HepG2 (cell line): ENCODE data around the gene EHD4. TPM values are rescaled to one million over a fixed set of nuclear protein-coding genes. Genes with fewer than 3 reads are reported as not detected.

Source experiments
- ATAC-seq: fragments of 200-7000 bp; cut with Tn5 transposase; 3 replicates; pipeline ENCODE4 v1.9.1; 2020; ENCODE audit warnings: mild to moderate bottlenecking, moderate library complexity
- BruUV-seq: library from RNA; stranded (reverse); fragments of 400-500 nt; replicated peaks from 2 replicates; lab custom pipeline; 2021; lab: Mats Ljungman, UMichigan
- CTCF ChIA-PET: fragments of 300-600 bp; formaldehyde crosslinking; extraction: SDS; loops from one replicate; lab custom pipeline; 2021; ENCODE audit warnings: low total read pairs, inconsistent platforms, low intra/inter-chr PET ratio; lab: Yijun Ruan, JAX
- POLR2A ChIA-PET: fragments of 350-600 bp; sonication (Branson Sonifier 250); formaldehyde crosslinking; loops from one replicate; lab custom pipeline; 2020; ENCODE audit warnings: antibody characterized with exemption, inconsistent platforms; lab: Yijun Ruan, JAX
- DNase-seq: peaks from one replicate; pipeline ENCODE4 v3.0.0-alpha.2; 2015; ENCODE audit warnings: low spot score
- FAIRE-seq: peaks from 3 replicates; lab custom pipeline; 2011; peaks lifted over from hg19 to GRCh38; lab: Jason Lieb, UNC
- H2AFZ ChIP-seq: one replicate; pipeline ENCODE4 v1.6.1; 2011; ENCODE audit warnings: low read length, inconsistent platforms
- H3K27ac ChIP-seq: fragments of 300-600 bp; 3 replicates; pipeline ENCODE4 v1.8.0; 2011; ENCODE audit warnings: mixed run types, mild to moderate bottlenecking, mixed read lengths, low read length, inconsistent platforms; ENCODE audit not compliant: insufficient read depth; ENCODE audit errors: extremely low read length
- H3K27me3 ChIP-seq, 2 experiments: fragments of 200-600 bp in 1 of 2; 2 replicates in 1 of 2; 3 replicates in 1 of 2; pipeline versions ENCODE4 v1.6.0 to v1.8.0; 2011; ENCODE audit warnings: low read length in 2 of 2, mild to moderate bottlenecking in 2 of 2, moderate library complexity in 2 of 2, inconsistent platforms in 1 of 2; ENCODE audit not compliant: insufficient read depth in 2 of 2, control insufficient read depth in 1 of 2
- H3K36me3 ChIP-seq, 2 experiments: fragments of 200-600 bp in 1 of 2; replicated peaks in 1 of 2; 2 replicates in 1 of 2; 3 replicates in 1 of 2; pipeline versions ENCODE4 v1.5.1 to v1.8.0; 2011; ENCODE audit warnings: low read length in 2 of 2, inconsistent platforms in 1 of 2; ENCODE audit not compliant: insufficient read depth in 2 of 2, control insufficient read depth in 1 of 2
- H3K4me1 ChIP-seq: 2 replicates; pipeline ENCODE4 v1.5.1; 2012; ENCODE audit warnings: low read length, inconsistent platforms; ENCODE audit not compliant: insufficient read depth
- H3K4me2 ChIP-seq: 2 replicates; pipeline ENCODE4 v1.6.0; 2011; ENCODE audit warnings: low read depth, low read length, inconsistent platforms
- H3K4me3 ChIP-seq, 3 experiments: fragments of 200-600 bp in 1 of 3; sonication (generic), shearing (Covaris generic) in 1 of 3; replicated peaks in 1 of 3; 2 replicates each; pipeline ENCODE4 v1.5.1; 2011 to 2016; ENCODE audit warnings: low read length in 3 of 3, inconsistent platforms in 2 of 3, low read depth in 2 of 3, mild to moderate bottlenecking in 2 of 3, control low read depth in 1 of 3, mixed read lengths in 1 of 3; ENCODE audit not compliant: insufficient read depth in 1 of 3
- H3K79me2 ChIP-seq: one replicate; pipeline ENCODE4 v1.6.1; 2011; ENCODE audit warnings: low read length, inconsistent platforms; ENCODE audit not compliant: insufficient read depth
- H3K9ac ChIP-seq: 2 replicates; pipeline ENCODE4 v1.6.0; 2011; ENCODE audit warnings: mild to moderate bottlenecking, low read depth, low read length, inconsistent platforms; ENCODE audit not compliant: insufficient read depth
- H3K9me3 ChIP-seq: 2 replicates; pipeline ENCODE4 v1.5.1; 2012; ENCODE audit warnings: mild to moderate bottlenecking, low read length
- H4K20me1 ChIP-seq: 2 replicates; pipeline ENCODE4 v1.6.0; 2011; ENCODE audit warnings: inconsistent platforms, mild to moderate bottlenecking, low read length, moderate library complexity; ENCODE audit not compliant: insufficient read depth
- ESRRA ChIP-seq: sonication (generic); formaldehyde crosslinking; IDR thresholded peaks from 2 replicates; pipeline ENCODE4 v1.5.1; 2020; ENCODE audit warnings: mild to moderate bottlenecking, low read depth, missing genetic modification reagents
- FOSL2 ChIP-seq: sonication (generic); formaldehyde crosslinking; IDR thresholded peaks from 2 replicates; pipeline ENCODE4 v1.4.0; 2020; ENCODE audit warnings: missing genetic modification reagents
- MBD4 ChIP-seq: IDR thresholded peaks from 2 replicates; pipeline ENCODE4 v1.6.1; 2012; ENCODE audit warnings: low read length, inconsistent platforms, borderline replicate concordance
- NFKB2 ChIP-seq: sonication (generic); formaldehyde crosslinking; IDR thresholded peaks from 2 replicates; pipeline ENCODE4 v1.4.0; 2020; ENCODE audit warnings: missing genetic modification reagents, borderline replicate concordance
- RBM39 ChIP-seq: fragments of 200-400 bp; formaldehyde crosslinking; IDR thresholded peaks from one replicate; pipeline ENCODE4 v1.6.1; 2018; ENCODE audit warnings: antibody characterized with exemption, mild to moderate bottlenecking, low read depth, low read length; ENCODE audit not compliant: poor library complexity, severe bottlenecking
- SAP130 ChIP-seq: IDR thresholded peaks from 2 replicates; pipeline ENCODE4 v1.6.1; 2016; ENCODE audit warnings: low read depth
- SNAPC2 ChIP-seq: sonication (generic); formaldehyde crosslinking; IDR thresholded peaks from 2 replicates; pipeline ENCODE4 v1.8.1; 2022; ENCODE audit warnings: mild to moderate bottlenecking, missing genetic modification reagents
- STAG1 ChIP-seq: sonication (generic); formaldehyde crosslinking; IDR thresholded peaks from 2 replicates; pipeline ENCODE4 v1.4.0; 2020; ENCODE audit warnings: missing genetic modification reagents
- ZFP1 ChIP-seq: IDR thresholded peaks from 2 replicates; pipeline ENCODE4 v1.6.1; 2016
- ZNF263 ChIP-seq: sonication (generic); formaldehyde crosslinking; IDR thresholded peaks from 2 replicates; pipeline ENCODE4 v1.4.0; 2020; ENCODE audit warnings: missing genetic modification reagents
- ZNF552 ChIP-seq: sonication (generic); formaldehyde crosslinking; IDR thresholded peaks from 2 replicates; pipeline ENCODE4 v1.9.0; 2022; ENCODE audit warnings: missing genetic modification reagents, mild to moderate bottlenecking, borderline replicate concordance
- ZSCAN31 ChIP-seq: sonication (generic); formaldehyde crosslinking; IDR thresholded peaks from 2 replicates; pipeline ENCODE4 v1.5.0; 2020; ENCODE audit warnings: low read depth, mild to moderate bottlenecking, missing genetic modification reagents
- WGBS: methylation state at CpG from one replicate; pipeline ENCODE4 v1.1.6; 2017; ENCODE audit warnings: low lambda C conversion rate; 5-methylcytosine and 5-hydroxymethylcytosine counted together
- in situ Hi-C: cut with HindIII; loops from 2 replicates; pipeline ENCODE4 v1.10.0; 2017; ENCODE audit warnings: low pct_unique_long_range_greater_than_20kb; ENCODE audit not compliant: extremely low pct_ligation_motif_present
- intact Hi-C: fragments of 100-400 bp; cut with micrococcal nuclease; formaldehyde crosslinking; loops from one replicate; pipeline ENCODE4 v1.10.0; 2022; ENCODE audit not compliant: unreplicated experiment
- polyA plus RNA-seq, 8 experiments: library from polyadenylated mRNA; depleted of rRNA in 3 of 8; stranded (reverse) in 7 of 8; unstranded in 1 of 8; fragments of >200 nt; fragmentation: Illumina TruSeq in 4 of 8; extraction: Trizol in 4 of 8; gene quantifications; 2 replicates each; pipeline versions ENCODE4 v1.2.1 to v1.2.3, GENCODE V29; 2011 to 2016; ENCODE audit warnings: low read depth in 4 of 8, missing spikeins in 1 of 8, mixed read lengths in 1 of 8; ENCODE audit not compliant: insufficient read depth in 1 of 8
- total RNA-seq, 5 experiments: library from RNA; depleted of rRNA; stranded (reverse); fragments of >200 nt; fragmentation: Illumina TruSeq; extraction: Trizol; gene quantifications; 2 replicates each; pipeline ENCODE4 v1.2.3, GENCODE V29; 2016; ENCODE audit warnings: low read depth in 1 of 5
- TF ChIP-seq, protein P1 (sequence below): sonication (generic); formaldehyde crosslinking; IDR thresholded peaks from 2 replicates; pipeline ENCODE4 v1.5.0; 2020; ENCODE audit warnings: mild to moderate bottlenecking, missing genetic modification reagents, moderate library complexity
- TF ChIP-seq, protein P2 (sequence below): IDR thresholded peaks from 2 replicates; pipeline ENCODE4 v1.6.1; 2012; ENCODE audit warnings: low read depth, low read length, improper control_type of control experiment

Gene EHD4
- total and polyA plus RNA-seq, 2 of the 13 experiments (the other 11 are each of a cell fraction or from before 2014, with no cell fraction given) = 3.1 to 4.8 TPM

DNA sequence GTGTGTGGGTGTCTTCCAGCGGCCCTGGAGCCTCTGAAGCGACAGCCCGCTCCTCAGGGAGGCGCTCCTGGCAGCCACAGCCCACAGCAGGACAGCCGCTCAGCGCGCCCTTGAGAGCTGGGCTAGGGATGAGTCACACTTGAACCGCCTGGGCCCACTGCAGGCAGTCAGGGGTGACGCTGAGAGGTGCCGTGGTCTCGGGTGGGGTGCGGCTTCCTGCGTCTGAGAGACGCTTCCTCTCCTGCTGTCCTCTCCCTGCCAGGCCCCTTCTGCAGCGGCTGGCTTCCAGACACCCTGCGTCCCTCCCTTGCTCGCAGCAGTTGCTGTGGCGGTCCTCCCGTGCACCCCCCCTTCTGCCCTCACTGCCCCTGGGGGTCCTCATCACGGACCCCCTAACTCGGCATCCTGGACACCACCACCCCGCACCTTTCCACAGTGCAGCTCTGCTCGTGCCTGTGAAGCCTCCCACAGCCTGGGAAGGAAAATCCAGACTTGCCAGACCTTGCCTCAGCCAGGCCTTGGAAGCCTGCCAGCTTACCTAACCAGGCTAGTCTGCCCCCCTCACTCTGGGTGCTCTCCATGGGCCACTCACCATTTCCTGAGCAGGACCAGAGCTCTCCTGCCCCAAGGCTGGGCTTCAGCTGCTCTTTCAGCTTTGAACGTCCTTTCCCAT lies 77.4 kb downstream of the EHD4 start (continued):
- TF ChIP-seq, protein P1, sequence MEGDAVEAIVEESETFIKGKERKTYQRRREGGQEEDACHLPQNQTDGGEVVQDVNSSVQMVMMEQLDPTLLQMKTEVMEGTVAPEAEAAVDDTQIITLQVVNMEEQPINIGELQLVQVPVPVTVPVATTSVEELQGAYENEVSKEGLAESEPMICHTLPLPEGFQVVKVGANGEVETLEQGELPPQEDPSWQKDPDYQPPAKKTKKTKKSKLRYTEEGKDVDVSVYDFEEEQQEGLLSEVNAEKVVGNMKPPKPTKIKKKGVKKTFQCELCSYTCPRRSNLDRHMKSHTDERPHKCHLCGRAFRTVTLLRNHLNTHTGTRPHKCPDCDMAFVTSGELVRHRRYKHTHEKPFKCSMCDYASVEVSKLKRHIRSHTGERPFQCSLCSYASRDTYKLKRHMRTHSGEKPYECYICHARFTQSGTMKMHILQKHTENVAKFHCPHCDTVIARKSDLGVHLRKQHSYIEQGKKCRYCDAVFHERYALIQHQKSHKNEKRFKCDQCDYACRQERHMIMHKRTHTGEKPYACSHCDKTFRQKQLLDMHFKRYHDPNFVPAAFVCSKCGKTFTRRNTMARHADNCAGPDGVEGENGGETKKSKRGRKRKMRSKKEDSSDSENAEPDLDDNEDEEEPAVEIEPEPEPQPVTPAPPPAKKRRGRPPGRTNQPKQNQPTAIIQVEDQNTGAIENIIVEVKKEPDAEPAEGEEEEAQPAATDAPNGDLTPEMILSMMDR (CRISPR knock-in tag) = peak; percentile 49
- TF ChIP-seq STAG1 (peak; percentile 25), ZSCAN31 (CRISPR knock-in tag) (no peak), ZNF263 (CRISPR knock-in tag) (peak; percentile 71), FOSL2 (CRISPR knock-in tag) (peak; percentile 92), NFKB2 (CRISPR knock-in tag) (0 out of 2 replicates have a peak, but pooled peaks have one; percentile 25), ZNF552 (CRISPR knock-in tag) (no peak), RBM39 (peak; percentile 25)

DNA sequence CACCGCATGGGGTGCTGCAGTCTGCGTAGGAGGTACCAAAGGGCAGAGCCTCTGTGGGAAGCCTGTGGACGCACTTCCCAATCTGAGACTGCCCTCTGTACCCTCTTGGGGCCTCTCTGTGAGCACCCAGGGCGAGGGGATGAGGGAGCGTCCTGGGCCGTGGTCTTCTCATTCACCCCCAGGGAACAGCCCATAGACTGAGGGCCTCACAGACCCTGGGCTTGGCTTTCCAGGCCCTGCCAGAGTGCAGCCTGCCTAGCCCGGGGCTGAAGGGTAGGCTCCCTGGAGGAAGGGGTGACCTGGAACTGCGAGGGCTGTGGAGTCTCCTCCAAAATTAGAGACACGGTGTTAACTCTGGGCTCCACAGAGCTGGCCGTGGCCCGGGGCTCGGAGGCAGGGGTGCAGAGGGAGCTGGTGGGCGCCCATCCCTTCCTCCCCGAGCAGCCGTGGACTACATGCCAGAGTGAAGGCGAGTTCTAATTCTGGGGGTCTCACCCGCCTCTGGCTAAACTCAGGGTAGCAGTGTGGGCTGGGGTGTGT lies 78.0 kb downstream of the EHD4 start:
- H4K20me1 ChIP-seq = no peaks in the 10 kb centered on the region
- CTCF ChIA-PET = no interaction called here
- intact Hi-C loops = no loop called here
- H2AFZ ChIP-seq = no peak overlapping the region
- no TSS peak for BruUV-seq
- peaks cover 4 to 32% of the 10 kb centered on the region in 2 experiments; a peak in 4 of 5 replicates for H3K27me3 ChIP-seq
- H3K9ac ChIP-seq = no peak overlapping the region
- no peaks in the 10 kb centered on the region for H3K79me2 ChIP-seq
- FAIRE-seq = no peak
- peak overlapping the region; percentile 64 for H3K4me2 ChIP-seq
- H3K27ac ChIP-seq = no peak overlapping the region
- DNase-seq = no peak
- peaks cover 30% of the 10 kb centered on the region for H3K4me1 ChIP-seq
- POLR2A ChIA-PET = interaction anchor here (1.1 kb wide), 1 partner anchor 10 kb away, joined by 3 read pairs; no protein-coding TSS in a partner anchor
- TF ChIP-seq ESRRA (CRISPR knock-in tag) (no peak), ZFP1 (CRISPR knock-in tag) (no peak), SNAPC2 (CRISPR knock-in tag) (no peak), MBD4 (no peak), SAP130 (CRISPR knock-in tag) (0 out of 2 replicates have a peak, but pooled peaks have one; percentile 4)
- TF ChIP-seq, protein P2, sequence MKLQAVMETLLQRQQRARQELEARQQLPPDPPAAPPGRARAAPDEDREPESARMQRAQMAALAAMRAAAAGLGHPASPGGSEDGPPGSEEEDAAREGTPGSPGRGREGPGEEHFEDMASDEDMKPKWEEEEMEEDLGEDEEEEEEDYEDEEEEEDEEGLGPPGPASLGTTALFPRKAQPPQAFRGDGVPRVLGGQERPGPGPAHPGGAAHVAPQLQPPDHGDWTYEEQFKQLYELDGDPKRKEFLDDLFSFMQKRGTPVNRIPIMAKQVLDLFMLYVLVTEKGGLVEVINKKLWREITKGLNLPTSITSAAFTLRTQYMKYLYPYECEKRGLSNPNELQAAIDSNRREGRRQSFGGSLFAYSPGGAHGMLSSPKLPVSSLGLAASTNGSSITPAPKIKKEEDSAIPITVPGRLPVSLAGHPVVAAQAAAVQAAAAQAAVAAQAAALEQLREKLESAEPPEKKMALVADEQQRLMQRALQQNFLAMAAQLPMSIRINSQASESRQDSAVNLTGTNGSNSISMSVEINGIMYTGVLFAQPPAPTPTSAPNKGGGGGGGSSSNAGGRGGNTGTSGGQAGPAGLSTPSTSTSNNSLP = no peak
- WGBS = no CpG with 5 or more reads among the region's 17 CpGs
- peak overlapping the region in 1 of 3 experiments; percentile 35; a peak in 2 of 6 replicates for H3K4me3 ChIP-seq
- in situ Hi-C loops = no loop called here
- no peaks in the 10 kb centered on the region for H3K9me3 ChIP-seq
- H3K36me3 ChIP-seq = no peaks in the 10 kb centered on the region
- peak; percentile 31 for ATAC-seq
